GM18520 (cell line): ENCODE results near the gene ADCK1.
"Not testable (repeated sequence)": the region's sequence is repeated elsewhere in the genome, so short reads cannot be mapped to it uniquely, and the experiment has no call there.

ENCODE experiments used
- ATAC-seq: cut with Tn5 transposase; IDR thresholded peaks from one replicate; pipeline ENCODE4 v1.9.1; 2021; ENCODE audit not compliant: unreplicated experiment

The ADCK1 gene

GRCh38 chr14:77864085-77864484, 64.2 kb downstream of the ADCK1 start:
- no peak for ATAC-seq

GRCh38 chr14:77864580-77864979, 64.7 kb downstream of the ADCK1 start:
- no peak for ATAC-seq

- ATAC-seq, result no peak
Observed at GRCh38 chr14:77865455-77865854, 65.5 kb downstream of the ADCK1 start.

GRCh38 chr14:77866932-77867331, 67.0 kb downstream of the ADCK1 start:
- no peak for ATAC-seq

GRCh38 chr14:77867476-77867875, 67.6 kb downstream of the ADCK1 start:
- ATAC-seq, result no peak

- no peak for ATAC-seq
Observed at GRCh38 chr14:77868552-77869285, 68.8 kb downstream of the ADCK1 start.

GRCh38 chr14:77869340-77869739, 69.4 kb downstream of the ADCK1 start:
- no peak for ATAC-seq

- ATAC-seq, result no peak
Observed at GRCh38 chr14:77870646-77871045, 70.7 kb downstream of the ADCK1 start.

- ATAC-seq, result no peak
Observed at GRCh38 chr14:77872152-77872551, 72.2 kb downstream of the ADCK1 start.

- ATAC-seq, result no peak
Observed at GRCh38 chr14:77872983-77873382, 73.1 kb downstream of the ADCK1 start.

- ATAC-seq, result no peak
Observed at GRCh38 chr14:77878783-77879182, 78.9 kb downstream of the ADCK1 start.

- ATAC-seq, result no peak
Observed at GRCh38 chr14:77880056-77880455, 80.1 kb downstream of the ADCK1 start.

- no peak for ATAC-seq
Observed at GRCh38 chr14:77882098-77882497, 82.2 kb downstream of the ADCK1 start.

GRCh38 chr14:77882636-77883035, 82.7 kb downstream of the ADCK1 start:
- ATAC-seq, result no peak

- ATAC-seq, result no peak
Observed at GRCh38 chr14:77883131-77883846, 83.4 kb downstream of the ADCK1 start.

GRCh38 chr14:77883847-77884238, 83.9 kb downstream of the ADCK1 start:
- no peak for ATAC-seq

GRCh38 chr14:77885367-77885766, 85.5 kb downstream of the ADCK1 start:
- ATAC-seq, result no peak

GRCh38 chr14:77886010-77886409, 86.1 kb downstream of the ADCK1 start:
- no peak for ATAC-seq

GRCh38 chr14:77888903-77889302, 89.0 kb downstream of the ADCK1 start:
- ATAC-seq, result not testable (repeated sequence)

- no peak for ATAC-seq
Observed at GRCh38 chr14:77889971-77890442, 90.1 kb downstream of the ADCK1 start.

GRCh38 chr14:77890873-77891272, 91.0 kb downstream of the ADCK1 start:
- ATAC-seq, result no peak

GRCh38 chr14:77892381-77892871, 92.5 kb downstream of the ADCK1 start:
- no peak for ATAC-seq
